ENCODE data around the gene COPZ2.

Gene COPZ2

DNA sequence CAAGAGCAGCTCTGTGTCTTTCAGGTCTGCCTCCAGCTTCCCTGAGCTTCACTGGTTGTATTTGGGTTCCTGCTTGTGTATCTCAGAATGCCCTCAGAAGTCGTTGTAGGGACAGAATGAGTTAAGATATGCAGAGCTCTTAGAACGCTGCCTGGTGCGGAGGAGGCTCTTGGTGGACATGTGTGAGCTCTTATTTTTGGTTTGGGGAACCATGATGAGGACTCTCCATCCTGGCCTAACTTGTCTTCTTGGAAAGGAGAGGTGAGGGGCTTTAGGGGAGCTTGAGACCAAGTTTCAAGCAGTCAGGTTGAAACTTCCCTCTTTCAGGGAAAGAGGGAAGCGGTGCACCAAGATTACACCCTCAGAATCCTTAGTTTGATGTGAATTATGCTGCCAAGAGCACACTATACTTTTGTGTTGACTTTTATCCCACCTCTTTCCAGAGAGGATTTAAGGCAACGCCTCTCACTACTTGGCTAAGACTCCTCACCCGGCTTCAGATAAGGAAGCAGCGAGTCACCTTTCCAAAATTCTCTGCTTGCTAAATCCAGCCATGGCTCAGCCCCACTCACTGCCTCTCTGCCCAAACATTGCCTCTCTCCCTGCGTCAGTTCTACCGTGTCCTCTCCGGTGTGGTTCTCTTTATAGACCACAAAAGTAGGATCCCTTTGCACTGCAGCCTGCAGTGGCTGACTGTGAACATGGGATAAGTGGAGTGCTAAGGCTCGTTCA, 53.9 kb downstream of the COPZ2 start:
- no peak for DNase-seq (ENCODE audit: low read depth in 2 of 2)

- DNase-seq (ENCODE audit: low read depth in 2 of 2): no peak
Measured at GRCh38 chr17:47982645-47983390, 54.8 kb downstream of the COPZ2 start.

- no peak for DNase-seq (ENCODE audit: low read depth in 2 of 2)
Measured at GRCh38 chr17:47982091-47982617, 55.4 kb downstream of the COPZ2 start.

- no peak for DNase-seq (ENCODE audit: low read depth in 2 of 2)
Measured at GRCh38 chr17:47981462-47981861, 56.1 kb downstream of the COPZ2 start.

- DNase-seq (ENCODE audit: low read depth in 2 of 2): no peak
Measured at GRCh38 chr17:47980541-47980940, 57.1 kb downstream of the COPZ2 start.

- no peak for DNase-seq (ENCODE audit: low read depth in 2 of 2)
Measured at GRCh38 chr17:47978324-47978723, 59.3 kb downstream of the COPZ2 start.
